Measurements from ENCODE around the gene VSTM2L. TPM values are rescaled to one million over a fixed set of nuclear protein-coding genes. Genes with fewer than 3 reads are reported as not detected.

VSTM2L gene
- total RNA-seq, 3 donors from 2014 or later: 0.81 to 2.6 (median 2.6) TPM

GRCh38 chr20:37911838-37912281 is 8.9 kb downstream of the VSTM2L start:
- H3K9me3 ChIP-seq: no peaks in the 10 kb centered on the region
- H3K4me3 ChIP-seq: no peak overlapping the region
- H3K36me3 ChIP-seq (ENCODE audit: low read depth): no peaks in the 10 kb centered on the region
- TF ChIP-seq CTCF (IDR thresholded peaks at IDR 0.05): no peak
- intact Hi-C loops (cut with DNase I, micrococcal nuclease): no loop called here
- peaks cover 7% of the 10 kb centered on the region for H3K4me1 ChIP-seq (ENCODE audit: low read depth)
- DNase-seq (peak in 1 of 3 donors; percentile 23), ATAC-seq (peak; percentile 12)

GRCh38 chr20:37912874-37913273 is 9.9 kb downstream of the VSTM2L start:
- ATAC-seq (no peak), DNase-seq (no peak)
- intact Hi-C loops (cut with DNase I, micrococcal nuclease): no loop called here
- Histone ChIP-seq H3K36me3 (ENCODE audit: low read depth) (no peaks in the 10 kb centered on the region), H3K9me3 (no peaks in the 10 kb centered on the region), H3K4me1 (ENCODE audit: low read depth) (peaks cover 7% of the 10 kb centered on the region), H3K4me3 (no peak overlapping the region)
- TF ChIP-seq CTCF (IDR thresholded peaks at IDR 0.05): no peak

GRCh38 chr20:37913567-37914366 is 10.8 kb downstream of the VSTM2L start:
- ATAC-seq: no peak
- H3K36me3 ChIP-seq (ENCODE audit: low read depth): no peaks in the 10 kb centered on the region
- TF ChIP-seq CTCF (IDR thresholded peaks at IDR 0.05): no peak
- no peaks in the 10 kb centered on the region for H3K9me3 ChIP-seq
- H3K4me3 ChIP-seq: no peak overlapping the region
- H3K4me1 ChIP-seq (ENCODE audit: low read depth): peaks cover 7% of the 10 kb centered on the region
- DNase-seq: no peak
- intact Hi-C loops (cut with DNase I, micrococcal nuclease): no loop called here

- Histone ChIP-seq H3K4me3 (no peak overlapping the region), H3K36me3 (ENCODE audit: low read depth) (no peaks in the 10 kb centered on the region), H3K4me1 (ENCODE audit: low read depth) (peaks cover 7% of the 10 kb centered on the region), H3K9me3 (no peaks in the 10 kb centered on the region)
- DNase-seq (no peak), ATAC-seq (no peak)
- no peak for TF ChIP-seq CTCF (IDR thresholded peaks at IDR 0.05)
- intact Hi-C loops (cut with DNase I, micrococcal nuclease): no loop called here
These were observed 11.4 kb downstream of the VSTM2L start for GRCh38 chr20:37914367-37914671.

GRCh38 chr20:37914672-37915433 is 11.9 kb downstream of the VSTM2L start:
- Histone ChIP-seq H3K36me3 (ENCODE audit: low read depth) (no peaks in the 10 kb centered on the region), H3K4me1 (ENCODE audit: low read depth) (peaks cover 7% of the 10 kb centered on the region), H3K9me3 (no peaks in the 10 kb centered on the region), H3K4me3 (no peak overlapping the region)
- peak; percentile 42 for ATAC-seq
- no peak for DNase-seq
- intact Hi-C loops (cut with DNase I, micrococcal nuclease): no loop called here
- TF ChIP-seq CTCF (IDR thresholded peaks at IDR 0.05): no peak

All from mucosa of descending colon (tissue), 3 donors.